GM20431 (cell line): Measurements from ENCODE around the gene DIS3L2.
"Not testable (repeated sequence)": the region's sequence is repeated elsewhere in the genome, so short reads cannot be mapped to it uniquely, and the experiment has no call there.

Experiments
- in situ Hi-C: fragments of 300-500 bp; cut with MseI, MboI; formaldehyde crosslinking; loops from one replicate; pipeline ENCODE4 v1.15.0; 2020; ENCODE audit warnings: low sequenced_read_pairs; ENCODE audit not compliant: unreplicated experiment

DIS3L2 gene

DNA sequence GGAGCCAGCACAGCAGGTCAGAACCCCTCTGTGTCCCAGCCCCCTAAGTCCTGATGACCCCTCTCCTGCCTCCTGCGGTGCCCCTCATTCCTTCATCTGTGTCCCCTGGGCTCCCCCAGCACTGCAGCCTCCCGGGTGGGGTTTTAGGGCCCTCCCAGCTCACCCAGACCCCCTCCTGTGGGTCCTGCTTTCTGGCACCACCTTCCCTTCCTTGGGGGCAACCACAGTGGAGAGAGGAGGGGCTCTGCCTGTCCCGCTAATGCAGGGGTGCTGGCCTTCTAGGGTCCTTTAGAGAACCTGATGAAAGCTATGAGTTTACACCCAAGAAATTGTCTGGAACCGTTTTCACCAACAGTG is 374.3 kb downstream of the DIS3L2 start:
- in situ Hi-C loops: no loop called here

DNA sequence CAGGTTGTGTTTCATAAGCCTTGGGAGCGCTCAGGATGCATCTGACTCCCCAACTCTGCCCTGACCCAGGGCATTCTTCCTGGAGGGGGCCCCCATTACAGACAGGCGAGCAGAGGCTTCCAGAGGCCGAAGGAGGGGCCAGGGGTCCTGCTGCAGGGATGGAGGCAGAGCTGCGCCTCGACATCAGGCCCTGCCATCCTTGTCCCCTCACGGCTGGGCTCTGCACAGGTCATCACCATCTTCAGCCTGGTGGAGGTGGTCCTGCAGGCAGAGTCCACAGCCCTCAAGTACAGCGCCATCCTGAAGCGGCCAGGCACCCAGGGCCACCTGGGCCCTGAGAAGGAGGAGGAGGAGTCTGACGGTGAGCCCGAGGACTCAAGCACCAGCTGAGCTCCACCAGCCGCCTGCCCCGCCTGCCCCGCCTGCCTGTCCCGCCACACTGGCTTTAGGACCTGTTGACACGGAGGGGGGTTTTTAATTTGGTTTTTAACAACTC is 374.8 kb downstream of the DIS3L2 start:
- in situ Hi-C loops: no loop called here

DNA sequence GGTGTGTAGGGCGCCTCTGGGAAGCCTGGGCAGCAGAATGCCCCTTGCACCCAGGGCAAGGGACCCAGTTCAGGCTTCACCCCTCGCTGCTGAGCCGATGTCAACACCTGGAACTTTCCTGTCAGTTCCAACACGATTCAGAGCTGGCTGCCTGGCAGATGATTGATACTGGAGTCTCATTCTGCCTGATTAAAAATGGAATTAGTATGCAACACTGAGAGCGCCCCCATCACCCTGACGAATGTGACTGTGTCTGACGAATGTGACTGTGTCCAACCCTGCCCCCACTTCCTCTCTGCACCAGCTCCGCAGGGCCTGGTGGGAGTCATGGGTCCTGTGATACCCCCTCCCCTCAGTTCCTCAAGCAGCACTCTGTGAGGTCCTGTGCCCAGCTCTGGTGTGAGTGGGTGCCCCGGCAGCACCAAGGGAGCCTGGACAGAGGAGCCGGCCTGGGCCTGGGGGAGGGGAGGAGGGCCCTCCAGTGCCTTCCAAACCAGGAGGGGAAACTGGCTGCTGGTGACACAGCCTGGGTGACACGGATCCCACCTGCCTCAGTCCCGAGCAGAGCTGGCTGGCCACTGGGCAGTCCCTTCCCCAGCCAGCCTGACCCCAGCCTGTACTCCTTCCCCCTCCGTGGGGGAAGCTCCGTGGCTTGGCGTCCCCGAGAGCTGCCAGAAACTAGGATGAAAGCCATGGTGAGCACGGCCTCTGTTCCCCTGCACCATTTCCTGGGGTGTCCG is 375.6 kb downstream of the DIS3L2 start:
- in situ Hi-C loops: no loop called here

DNA sequence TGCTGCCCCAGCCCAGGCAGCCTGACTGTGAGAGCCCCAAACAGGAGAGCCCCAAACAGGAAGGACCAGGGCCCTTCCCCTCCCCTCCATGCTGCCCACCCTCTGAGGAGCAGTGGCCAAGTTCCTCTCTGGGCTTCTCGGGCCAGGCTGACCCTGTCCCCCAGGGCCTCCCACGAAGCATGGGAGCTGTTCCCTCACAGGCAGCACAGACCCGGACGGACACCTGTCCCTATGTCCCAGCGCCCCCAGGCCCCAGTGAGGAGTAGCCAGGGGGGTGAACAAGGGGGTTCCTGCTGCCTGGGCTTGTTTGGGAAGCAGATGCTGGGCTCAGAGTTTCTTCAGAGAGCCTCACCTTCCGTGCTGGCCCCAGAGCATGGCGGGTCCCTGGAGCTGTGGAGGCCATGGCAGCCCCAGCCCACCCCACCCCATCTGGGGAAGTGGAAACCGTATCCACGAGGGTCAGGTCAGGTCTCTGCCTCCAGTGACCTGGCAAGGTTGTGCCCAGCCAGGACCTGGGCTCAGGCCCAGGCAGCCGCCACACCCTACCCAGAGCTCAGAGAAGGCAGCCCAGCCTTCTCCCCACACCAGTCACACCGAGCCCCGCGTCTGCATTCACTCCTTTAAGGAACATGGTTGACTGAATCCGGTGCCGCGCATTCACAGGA is 376.7 kb downstream of the DIS3L2 start:
- in situ Hi-C loops: not testable (repeated sequence)

DNA sequence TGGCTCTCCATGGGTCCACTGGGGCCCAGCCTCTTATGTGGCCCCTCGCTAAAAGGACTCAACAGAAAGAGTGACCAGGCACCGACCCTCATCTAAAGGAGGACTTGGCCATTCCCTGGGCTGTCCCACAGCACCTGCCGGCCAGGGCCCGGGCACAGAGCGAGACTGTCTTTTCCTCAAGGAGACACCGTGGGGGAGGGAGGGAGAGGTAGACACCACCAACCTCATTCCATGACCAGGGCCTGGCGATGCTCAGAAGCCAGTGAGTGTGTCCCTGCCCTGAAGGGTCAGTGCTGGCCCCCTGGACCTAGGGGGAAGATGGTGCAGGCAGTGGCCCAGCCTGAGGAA is 377.2 kb downstream of the DIS3L2 start:
- in situ Hi-C loops: no loop called here

DNA sequence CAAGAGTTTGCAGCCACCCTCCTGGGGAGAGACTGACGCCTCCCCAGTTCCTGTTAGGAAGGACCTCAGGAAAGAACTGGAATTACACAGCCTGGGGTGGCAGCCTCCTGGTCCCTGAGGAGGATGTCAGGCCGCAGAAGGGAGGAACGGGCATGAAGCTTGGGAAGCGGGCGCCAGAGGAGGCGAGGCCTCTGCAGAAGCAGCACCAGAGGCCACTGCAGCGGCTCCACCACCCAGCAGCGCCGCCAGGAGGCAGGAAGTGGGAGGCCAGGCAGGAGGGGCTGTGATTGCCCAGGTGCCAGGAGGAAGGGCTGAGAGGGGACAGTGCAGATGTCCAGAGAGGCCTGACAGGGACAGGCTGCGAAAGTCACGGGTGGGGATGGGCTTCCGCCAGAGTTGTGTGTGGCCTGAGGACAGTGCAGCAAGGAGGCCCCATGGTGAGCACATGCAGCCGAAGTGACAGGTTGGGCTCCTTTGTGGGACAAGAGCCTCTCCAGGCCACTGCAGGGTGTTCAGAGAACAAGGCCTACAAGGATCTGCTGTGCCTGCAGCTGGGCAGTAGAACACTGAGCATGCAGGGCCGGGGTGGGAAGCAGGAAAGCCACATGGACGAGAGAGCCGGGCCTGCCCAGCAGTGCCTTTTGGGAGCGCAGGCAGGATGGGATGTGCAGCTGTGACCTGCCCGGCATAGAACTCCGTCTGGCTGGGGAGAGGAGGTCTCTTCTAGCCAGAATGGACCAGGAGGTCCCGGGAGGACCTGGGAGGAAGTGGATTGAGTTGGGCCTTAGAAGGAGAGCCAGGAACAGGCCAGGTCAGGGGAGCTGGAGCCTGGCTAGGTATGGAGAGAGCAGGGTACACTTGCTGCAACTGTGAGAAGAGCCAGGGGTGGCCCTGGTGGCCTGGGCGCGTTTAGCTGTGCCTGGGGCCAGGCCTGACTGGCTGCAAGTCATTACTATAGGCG is 377.9 kb downstream of the DIS3L2 start:
- in situ Hi-C loops: no loop called here

DNA sequence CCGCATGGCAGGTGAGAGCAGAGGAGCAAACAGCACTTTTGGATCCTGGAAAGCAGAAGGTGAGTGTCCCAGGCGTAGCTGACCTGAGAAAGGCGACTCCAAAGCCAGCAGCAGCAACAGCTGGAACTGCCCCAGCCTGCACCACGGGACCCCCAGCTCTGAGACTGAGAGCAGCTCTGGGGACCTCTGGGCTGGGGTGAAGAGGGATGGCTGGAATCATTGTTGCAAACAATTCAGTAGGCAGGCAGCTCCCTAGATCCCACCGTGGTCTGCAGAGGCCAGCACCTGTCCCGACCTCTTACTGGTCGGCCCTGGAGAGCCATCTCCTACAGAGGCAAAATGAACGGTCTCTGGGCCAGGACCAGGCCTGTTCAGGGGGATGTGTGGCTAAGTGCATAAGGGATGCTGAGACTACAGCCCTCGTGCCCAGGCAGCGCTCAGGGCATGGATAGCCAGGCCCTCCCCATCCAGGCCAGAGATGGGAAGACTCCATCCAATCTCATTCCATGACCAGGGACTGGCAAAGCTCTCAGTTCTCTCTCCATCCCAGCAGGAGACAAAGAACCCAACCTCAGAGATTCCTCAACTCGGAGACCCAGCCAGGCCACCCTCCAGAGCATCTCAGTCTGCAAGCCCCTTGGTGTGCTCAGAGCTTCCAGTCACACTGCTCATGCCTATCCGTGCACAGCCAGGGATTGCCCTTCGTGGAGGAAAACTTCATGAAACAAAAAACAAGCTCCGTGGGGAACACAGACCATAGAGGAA is 378.8 kb downstream of the DIS3L2 start:
- in situ Hi-C loops: no loop called here

DNA sequence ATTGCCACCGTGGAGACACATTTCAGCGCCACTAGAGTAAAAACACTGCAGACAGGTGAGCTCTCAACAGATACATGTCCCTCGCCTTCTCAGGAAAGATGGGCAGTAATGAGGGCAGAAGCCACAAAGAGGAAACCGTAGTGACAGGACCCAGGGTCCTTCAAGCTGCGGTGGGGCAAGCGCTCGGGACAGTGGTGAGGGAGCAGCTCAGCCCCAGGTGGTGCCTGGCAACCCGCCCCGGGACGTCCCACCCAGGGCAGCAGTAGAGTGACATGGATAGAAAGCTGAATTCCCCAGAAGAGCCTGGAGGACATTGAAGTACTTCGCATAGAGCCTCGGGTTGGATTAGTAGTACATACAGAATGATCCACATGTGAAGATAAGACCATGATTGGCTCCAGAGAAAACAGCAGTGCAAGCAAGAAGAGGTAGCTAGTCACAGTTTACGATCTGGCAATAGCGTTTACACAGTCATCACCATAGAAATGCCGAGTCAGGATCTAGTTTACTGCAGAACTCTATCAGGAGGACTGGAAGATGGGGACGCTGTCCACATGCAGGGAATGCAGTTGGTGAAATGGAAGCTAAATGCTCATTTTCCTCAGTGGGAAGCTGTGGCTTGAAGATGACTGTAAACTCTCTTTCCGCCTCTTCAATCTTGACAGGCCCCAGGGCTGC is 379.7 kb downstream of the DIS3L2 start:
- in situ Hi-C loops: no loop called here

DNA sequence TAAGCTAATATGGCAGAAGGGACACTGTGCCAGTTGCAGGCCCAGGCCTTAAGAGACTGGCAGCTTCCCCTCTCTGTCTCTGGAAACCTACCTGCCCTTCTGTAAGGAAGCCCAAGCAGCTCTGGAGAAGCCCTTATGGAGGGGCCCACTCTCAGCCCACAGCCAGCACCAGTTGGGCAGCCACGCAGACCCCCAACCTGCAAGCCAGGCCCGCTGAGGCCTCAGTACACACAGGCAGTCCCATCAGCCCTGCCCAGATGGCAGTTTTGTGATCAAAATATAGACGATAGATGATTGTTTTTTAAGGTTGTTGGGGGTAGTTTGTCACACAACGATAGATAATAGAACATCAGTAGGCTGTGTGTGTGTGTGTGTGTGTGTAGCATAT is 380.2 kb downstream of the DIS3L2 start:
- in situ Hi-C loops: no loop called here

DNA sequence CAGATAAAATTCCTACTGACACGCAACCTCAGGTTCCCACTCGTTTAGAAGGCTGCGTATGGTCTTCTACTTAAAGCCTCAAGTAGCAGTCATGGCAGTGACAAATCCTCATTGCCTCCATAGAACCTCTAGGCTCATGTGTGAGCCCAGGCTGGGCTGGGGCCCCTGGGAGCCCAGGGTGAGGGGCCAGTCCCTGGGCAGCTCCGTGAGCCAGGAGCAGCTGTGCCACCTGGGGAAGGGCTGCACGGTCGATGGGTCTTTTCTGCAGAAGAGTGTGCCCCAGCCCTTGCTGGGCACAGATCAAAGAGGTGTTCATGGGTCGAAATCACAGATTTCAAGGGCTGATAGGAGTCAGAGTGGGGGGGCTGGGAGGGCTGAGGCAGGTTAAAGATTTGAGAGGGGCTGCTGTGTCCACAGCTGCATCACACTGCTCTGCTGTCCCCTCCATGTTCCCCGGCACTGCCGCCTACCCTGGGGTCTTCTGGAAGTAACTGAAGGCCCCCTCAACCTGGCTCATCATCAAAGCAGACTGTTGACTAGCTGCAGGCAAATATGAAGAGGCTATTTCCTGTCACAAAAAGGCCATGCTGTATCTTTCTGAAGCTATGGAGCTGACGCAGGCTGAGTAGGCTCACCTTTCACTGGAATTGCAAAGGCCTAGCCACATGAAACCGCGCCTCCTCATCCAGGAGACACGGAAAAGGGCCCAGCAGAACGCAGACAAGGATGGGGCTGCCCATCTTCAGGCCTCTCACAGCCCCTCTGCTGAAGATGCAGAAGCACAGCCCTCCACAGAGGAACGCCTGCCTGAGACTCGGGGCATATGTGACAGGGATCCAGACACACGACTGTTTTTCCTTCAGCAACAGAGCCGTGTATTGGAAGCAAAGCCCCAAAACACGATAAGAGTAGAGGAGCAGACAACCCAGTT is 381.4 kb downstream of the DIS3L2 start:
- in situ Hi-C loops: no loop called here

DNA sequence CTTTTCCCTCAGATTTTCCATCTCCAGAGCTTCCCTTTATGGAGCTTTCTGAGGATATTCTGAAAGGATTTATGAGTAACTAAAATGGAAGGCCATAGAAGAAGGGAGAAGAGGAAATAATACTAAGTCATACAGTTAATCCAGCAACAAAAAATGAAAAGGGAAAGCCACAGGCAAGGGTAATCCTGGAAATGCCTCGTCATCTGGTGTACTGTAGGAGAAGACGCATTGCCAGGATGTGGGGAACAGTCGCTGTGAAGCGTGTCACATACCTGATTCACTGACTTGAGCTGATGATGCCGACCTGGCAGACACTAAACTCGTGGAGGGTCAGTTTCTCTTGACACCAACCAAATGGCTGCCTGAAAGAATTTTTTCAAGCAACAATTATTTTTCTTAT is 382.3 kb downstream of the DIS3L2 start:
- in situ Hi-C loops: no loop called here

DNA sequence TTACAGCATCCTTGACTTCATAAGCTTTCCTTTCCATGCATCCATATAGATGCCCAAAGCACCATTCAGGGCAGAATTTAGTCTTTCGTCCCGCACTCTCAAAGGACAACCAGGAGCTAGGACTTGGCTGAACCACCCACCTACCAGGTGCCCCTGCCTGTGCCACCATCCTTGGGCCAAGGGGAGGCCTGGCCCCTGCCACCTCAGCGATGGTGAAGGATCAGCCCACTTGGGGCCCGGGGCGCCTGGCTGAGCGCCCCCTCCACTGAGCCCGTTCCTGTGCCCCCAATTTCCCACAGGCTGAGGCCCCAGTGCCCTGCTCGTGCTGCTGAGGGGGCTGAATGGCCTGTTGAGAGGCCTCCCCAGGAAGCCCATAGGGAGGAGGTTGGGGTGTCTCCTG is 383.7 kb downstream of the DIS3L2 start:
- in situ Hi-C loops: no loop called here

DNA sequence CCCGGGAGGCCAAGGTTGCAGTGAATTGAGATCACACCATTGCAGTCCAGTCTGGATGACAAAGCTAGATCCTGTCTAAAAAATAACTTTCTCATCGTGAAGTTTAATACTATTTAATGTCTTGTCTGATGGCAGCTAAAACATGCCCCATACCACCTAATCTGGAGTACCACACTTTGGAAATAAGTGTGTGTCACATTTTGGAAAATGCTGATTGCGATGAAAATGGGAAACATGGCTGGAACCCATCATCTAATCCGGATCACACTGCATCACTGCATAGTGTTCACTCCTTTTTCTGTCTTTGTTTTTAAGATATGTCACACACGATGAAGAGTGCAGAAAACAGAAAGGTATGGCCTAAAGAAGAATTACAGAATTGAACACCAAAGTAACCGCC is 385.9 kb downstream of the DIS3L2 start:
- in situ Hi-C loops: no loop called here

DNA sequence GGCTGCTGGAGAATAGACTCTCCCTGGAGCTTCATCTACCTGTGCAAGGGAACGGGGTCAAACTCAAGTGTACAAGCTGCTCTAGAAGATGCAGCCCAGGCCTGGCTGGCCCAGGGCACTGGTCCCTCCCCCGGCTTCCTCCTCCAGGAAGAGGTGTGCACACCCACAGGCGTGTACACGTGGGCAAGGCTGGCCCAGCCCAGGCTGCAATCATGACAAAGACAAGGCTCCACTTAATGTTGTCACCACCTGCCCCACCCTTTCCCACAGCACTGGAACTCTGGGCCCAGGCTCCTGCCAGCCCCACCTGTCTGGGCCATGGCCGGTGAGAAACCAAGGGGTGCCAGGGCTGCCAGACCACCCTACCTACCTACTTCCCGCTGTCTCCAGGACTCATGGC is 387.4 kb downstream of the DIS3L2 start:
- in situ Hi-C loops: no loop called here

DNA sequence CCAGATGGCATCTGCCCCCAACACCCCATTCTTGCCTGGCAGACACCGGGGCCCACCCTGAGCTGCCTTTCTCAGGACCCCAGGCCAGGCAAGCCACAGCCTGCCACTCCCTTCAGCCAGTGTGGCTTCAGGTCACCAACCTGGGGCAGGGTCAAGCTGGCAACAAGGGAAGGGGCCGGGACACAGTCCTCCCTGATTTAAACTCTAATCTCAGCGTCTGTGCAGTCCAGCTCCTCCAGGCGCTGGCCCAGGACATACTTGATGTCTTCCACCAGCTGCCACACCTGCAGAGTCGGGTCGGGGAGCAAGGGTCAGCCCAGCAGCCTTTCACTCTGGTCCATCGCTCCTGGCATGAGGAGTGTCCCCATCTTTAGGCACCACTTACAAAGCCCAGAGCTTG is 388.0 kb downstream of the DIS3L2 start:
- in situ Hi-C loops: no loop called here

DNA sequence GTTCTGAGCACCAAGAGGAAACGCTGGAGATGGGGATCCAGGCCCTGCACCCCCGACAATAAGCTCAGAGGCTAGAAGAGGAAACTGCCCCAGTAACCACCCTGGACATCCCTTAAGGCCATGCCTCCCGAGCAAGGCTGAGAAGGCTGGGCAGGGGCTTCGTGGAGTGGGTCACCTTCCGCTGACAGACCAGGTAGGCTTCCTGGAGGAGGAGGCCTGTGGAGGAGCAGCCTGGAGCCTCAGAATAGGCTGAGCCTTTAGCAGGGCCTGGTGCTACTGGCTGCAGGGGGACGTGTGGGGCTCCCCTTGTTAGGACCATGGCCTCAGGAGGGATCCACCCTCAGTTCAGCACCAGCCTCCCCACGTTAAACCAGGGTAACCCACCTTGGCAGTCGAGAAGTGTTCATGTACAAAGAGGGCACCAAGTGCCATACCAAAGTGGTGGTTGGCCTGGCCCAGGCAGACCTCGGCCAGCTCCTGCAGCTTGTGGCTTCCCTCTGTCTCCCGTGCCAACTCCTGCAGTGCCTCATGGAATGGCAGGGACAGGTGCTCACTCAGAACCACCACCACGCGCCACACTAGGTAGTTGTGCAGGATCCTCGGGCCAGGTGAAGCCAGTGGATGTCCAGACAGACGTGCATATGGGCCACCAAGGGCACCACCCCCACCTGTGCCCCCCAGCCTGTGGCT is 388.6 kb downstream of the DIS3L2 start:
- in situ Hi-C loops: no loop called here

DNA sequence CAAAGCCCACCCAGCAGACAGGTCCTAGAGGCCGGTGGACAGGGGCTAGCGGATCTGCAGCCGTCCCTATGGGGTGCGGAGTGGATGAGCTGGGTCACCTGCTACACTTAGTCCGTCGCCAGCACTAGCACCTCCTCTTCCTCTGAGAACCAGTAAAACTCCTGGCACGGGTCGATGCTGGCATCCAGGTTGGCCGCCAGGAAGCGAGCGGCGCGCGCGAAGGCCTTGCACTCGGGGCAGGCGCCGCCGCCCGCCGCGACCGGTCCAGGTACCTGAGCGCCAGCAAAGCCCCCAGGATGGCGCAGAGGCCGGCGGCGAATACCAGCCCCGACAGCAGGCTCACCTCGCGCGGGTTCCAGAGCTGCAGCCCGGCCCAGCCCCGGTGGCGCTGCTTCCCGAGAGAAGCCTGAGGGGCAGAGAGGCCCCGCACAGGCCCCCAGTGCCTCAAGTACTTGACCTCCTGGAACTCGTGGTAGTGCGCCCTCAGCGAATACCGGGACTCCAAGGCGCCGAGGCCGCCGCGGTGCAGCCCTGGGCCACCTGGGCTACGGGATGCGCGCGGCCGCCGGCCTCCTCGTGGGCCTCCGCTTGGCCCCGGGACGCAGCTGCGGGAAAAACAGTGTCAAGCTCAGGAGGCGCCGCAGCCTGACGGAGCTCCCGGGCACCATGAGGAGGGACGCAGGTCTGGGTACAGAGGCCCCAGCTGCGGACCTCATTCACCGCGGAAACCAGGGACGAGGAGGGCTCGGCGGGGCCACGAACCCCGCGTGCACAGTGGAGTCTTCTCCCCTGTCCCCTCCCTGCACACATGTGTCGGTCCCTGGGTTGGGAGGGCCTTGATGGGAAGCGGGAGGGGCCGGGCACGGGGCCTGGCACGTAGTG is 389.5 kb downstream of the DIS3L2 start:
- in situ Hi-C loops: no loop called here
